AG04450 (cell line): ENCODE measurements around the gene CRISP1. TPM values are rescaled to one million over a fixed set of nuclear protein-coding genes. Genes with fewer than 3 reads are reported as not detected.

Source experiments
- CTCF ChIA-PET: fragments of 300-600, 350-600 bp; formaldehyde crosslinking; extraction: SDS; loops from one replicate; lab custom pipeline; 2022; ENCODE audit warnings: antibody characterized with exemption, inconsistent platforms; lab: Charles Lee
- POLR2A ChIA-PET: fragments of 350-600 bp; formaldehyde crosslinking; extraction: SDS; loops from one replicate; lab custom pipeline; 2021; ENCODE audit warnings: antibody characterized with exemption, inconsistent platforms; lab: Yijun Ruan, JAX
- DNase-seq: peaks from one replicate; pipeline ENCODE4 v3.0.0-alpha.2; 2011; ENCODE audit warnings: low read depth, low spot score
- H3K27ac ChIP-seq: one replicate; pipeline ENCODE4 v1.5.1; 2012; ENCODE audit warnings: low read depth, low read length, control low read depth
- H3K27me3 ChIP-seq: one replicate; pipeline ENCODE4 v1.6.0; 2012; ENCODE audit warnings: low read length; ENCODE audit not compliant: control insufficient read depth, insufficient read depth
- H3K4me3 ChIP-seq: 2 replicates; pipeline ENCODE4 v1.5.1; 2011; ENCODE audit warnings: mild to moderate bottlenecking, low read depth, low read length, control low read depth
- H3K9me3 ChIP-seq: 2 replicates; pipeline ENCODE4 v1.5.1; 2012; ENCODE audit warnings: low read length; ENCODE audit not compliant: control insufficient read depth, insufficient read depth
- CTCF ChIP-seq: IDR thresholded peaks from 2 replicates; pipeline ENCODE4 v1.5.1; 2011; ENCODE audit warnings: low read depth, low read length, control low read depth, inconsistent platforms
- polyA plus RNA-seq: library from polyadenylated mRNA; depleted of rRNA; stranded (reverse); fragments of >200 nt; gene quantifications from 2 replicates; pipeline ENCODE4 v1.2.3, GENCODE V29; 2011

The CRISP1 gene
- polyA plus RNA-seq, 1 experiment = not detected

GRCh38 chr6:49909563-49909962 lies 43.2 kb upstream of the CRISP1 start:
- H3K27me3 ChIP-seq = no peaks in the 10 kb centered on the region
- H3K4me3 ChIP-seq = no peak overlapping the region
- DNase-seq = no peak
- POLR2A ChIA-PET = no interaction called here
- TF ChIP-seq CTCF = no peak
- CTCF ChIA-PET = no interaction called here
- H3K27ac ChIP-seq = no peak overlapping the region
- no peaks in the 10 kb centered on the region for H3K9me3 ChIP-seq

- no peaks in the 10 kb centered on the region for H3K9me3 ChIP-seq
- DNase-seq = no peak
- CTCF ChIA-PET = no interaction called here
- POLR2A ChIA-PET = no interaction called here
- H3K27ac ChIP-seq = no peak overlapping the region
- no peak overlapping the region for H3K4me3 ChIP-seq
- no peak for TF ChIP-seq CTCF
- no peaks in the 10 kb centered on the region for H3K27me3 ChIP-seq
Observed at GRCh38 chr6:49906526-49906925, 40.2 kb upstream of the CRISP1 start.

- no peak for TF ChIP-seq CTCF
- Histone ChIP-seq H3K27me3 (no peaks in the 10 kb centered on the region), H3K9me3 (no peaks in the 10 kb centered on the region), H3K4me3 (no peak overlapping the region), H3K27ac (no peak overlapping the region)
- ChIA-PET POLR2A (no interaction called here), CTCF (no interaction called here)
- no peak for DNase-seq
Observed at GRCh38 chr6:49905296-49905695, 39.0 kb upstream of the CRISP1 start.

- ChIA-PET CTCF (no interaction called here), POLR2A (no interaction called here)
- H3K27me3 ChIP-seq = no peaks in the 10 kb centered on the region
Observed at GRCh38 chr6:49902856-49903255, 36.5 kb upstream of the CRISP1 start.

More at GRCh38 chr6:49902856-49903255, 36.5 kb upstream of the CRISP1 start:
- Histone ChIP-seq H3K9me3 (no peaks in the 10 kb centered on the region), H3K27ac (no peak overlapping the region), H3K4me3 (no peak overlapping the region)
- TF ChIP-seq CTCF = no peak
- no peak for DNase-seq
